GM13976 (cell line): Measurements from ENCODE around the gene HDAC1.
A peak's percentile ranks its signal among the peaks of the same experiment; 100 is the strongest.

Experiments used
- DNase-seq: peaks from one replicate; pipeline ENCODE4 v3.0.0; 2012; ENCODE audit warnings: low spot score
- in situ Hi-C: fragments of 300-500 bp; cut with MboI; formaldehyde crosslinking; loops from one replicate; pipeline ENCODE4 v1.12.0; 2022; ENCODE audit warnings: low sequenced_read_pairs, mixed read lengths, inconsistent platforms; ENCODE audit not compliant: unreplicated experiment
- TF ChIP-seq, protein P1 (sequence below): IDR thresholded peaks from 2 replicates; pipeline ENCODE4 v1.5.1; 2012; ENCODE audit warnings: borderline replicate concordance, mild to moderate bottlenecking; ENCODE audit not compliant: insufficient read depth; ENCODE audit errors: extremely low read depth, missing control alignments, control extremely low read depth

HDAC1 gene

DNA sequence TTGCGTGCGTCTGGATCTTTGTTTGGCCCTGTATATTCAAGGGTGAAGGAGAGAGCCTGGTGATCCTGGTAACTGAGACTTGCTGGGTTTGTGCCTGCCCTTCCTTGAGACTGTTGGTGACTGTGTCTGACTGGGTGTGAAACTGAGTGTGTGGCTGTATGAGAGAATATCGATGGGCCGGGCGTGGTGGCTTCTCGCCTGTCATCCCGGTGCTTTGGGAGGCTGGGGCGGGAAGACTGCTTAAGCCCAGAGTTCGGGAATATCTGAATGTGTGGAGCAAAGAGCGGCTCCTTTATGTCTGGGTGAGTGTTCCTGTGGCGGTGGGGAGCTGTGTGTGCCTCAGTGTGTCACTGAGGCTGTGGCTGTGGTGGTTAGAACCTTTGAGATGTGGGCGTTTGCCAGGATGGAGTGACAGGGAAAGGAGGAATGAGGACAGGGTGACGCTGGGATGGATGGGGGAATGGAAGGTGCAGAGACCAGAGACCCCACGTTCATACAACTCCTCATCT lies 46.8 kb downstream of the HDAC1 start:
- TF ChIP-seq, protein P1, sequence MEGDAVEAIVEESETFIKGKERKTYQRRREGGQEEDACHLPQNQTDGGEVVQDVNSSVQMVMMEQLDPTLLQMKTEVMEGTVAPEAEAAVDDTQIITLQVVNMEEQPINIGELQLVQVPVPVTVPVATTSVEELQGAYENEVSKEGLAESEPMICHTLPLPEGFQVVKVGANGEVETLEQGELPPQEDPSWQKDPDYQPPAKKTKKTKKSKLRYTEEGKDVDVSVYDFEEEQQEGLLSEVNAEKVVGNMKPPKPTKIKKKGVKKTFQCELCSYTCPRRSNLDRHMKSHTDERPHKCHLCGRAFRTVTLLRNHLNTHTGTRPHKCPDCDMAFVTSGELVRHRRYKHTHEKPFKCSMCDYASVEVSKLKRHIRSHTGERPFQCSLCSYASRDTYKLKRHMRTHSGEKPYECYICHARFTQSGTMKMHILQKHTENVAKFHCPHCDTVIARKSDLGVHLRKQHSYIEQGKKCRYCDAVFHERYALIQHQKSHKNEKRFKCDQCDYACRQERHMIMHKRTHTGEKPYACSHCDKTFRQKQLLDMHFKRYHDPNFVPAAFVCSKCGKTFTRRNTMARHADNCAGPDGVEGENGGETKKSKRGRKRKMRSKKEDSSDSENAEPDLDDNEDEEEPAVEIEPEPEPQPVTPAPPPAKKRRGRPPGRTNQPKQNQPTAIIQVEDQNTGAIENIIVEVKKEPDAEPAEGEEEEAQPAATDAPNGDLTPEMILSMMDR: no peak
- in situ Hi-C loops: no loop called here
- DNase-seq: no peak

DNA sequence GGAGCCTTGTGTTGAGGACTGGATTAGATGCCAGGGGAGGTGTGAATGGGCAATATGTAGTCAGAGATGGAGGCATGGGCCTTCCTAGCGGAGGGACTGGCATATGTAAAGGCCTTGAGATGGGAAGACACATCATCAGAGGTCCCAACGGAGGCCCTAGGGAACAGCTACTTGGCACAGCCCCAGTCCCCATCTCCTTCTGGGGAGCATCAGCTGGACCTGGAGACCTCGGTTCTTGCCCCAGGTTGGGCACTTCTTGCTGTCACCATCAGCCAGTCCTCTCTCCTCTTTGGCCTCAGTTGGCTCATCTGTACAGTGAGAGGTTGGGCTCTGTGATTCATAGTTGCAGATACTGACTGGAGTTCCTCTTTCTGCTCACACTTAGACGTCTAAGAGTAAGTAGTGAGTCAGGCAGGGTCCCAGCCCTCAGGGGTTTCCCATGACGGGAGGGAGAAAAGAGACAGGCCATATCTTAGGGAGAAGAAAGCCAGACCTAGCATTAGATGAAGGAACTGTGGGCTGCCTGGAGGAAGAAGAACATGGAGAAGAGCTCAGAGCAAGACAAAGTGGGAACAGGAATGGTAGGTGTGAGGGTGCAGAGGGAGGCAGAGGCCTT lies 47.6 kb downstream of the HDAC1 start:
- DNase-seq: peak; percentile 73
- TF ChIP-seq, protein P1: no peak
- in situ Hi-C loops: no loop called here

DNA sequence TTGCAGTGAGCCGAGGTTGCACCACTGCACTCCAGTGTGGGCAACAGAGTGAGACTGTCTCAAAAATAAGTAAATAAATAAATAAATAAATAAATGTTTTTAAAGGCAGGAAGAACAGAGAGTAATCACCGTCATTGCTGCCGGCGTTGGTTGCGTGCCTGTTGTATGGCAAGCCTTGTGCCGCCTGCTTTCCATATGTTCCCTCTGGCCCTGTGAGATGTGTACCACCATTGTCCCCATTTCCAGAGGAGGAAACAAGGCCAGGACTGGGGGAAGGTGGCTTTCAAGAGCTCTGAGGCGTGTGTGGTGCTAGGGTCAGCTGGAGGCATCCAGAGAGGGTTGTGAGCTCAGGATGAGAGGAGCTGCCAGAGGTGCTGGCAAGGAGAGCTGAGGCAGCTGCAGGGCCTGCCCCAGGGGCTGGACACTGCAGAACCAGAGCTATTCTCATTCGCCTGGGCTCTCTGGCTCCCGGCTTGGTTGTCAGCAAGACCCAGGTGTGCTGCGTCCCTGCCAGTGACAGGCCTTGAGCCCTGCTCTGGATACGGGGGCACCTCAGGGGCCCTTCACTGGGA lies 49.4 kb downstream of the HDAC1 start:
- TF ChIP-seq, protein P1: no peak
- no peak for DNase-seq
- in situ Hi-C loops: no loop called here

DNA sequence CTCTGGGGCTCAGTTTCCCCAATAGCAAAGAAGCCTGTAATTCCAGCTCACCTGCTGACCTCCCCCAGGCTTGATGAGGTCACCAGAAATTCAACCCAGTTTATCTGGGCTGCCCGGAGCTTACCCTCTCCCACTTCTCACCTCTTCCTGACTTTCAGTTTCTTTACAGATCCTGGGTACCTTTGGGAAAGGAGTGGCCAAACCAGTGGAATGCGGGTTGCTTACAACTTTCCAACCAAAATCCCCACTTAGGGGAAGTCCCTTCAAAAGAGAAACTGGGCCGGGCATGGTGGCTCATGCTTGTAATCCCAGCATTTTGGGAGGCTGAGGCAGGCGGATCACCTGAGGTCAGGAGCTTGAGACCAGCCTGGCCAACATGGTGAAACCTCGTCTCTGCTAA lies 50.1 kb downstream of the HDAC1 start:
- TF ChIP-seq, protein P1: no peak
- no peak for DNase-seq
- in situ Hi-C loops: no loop called here

DNA sequence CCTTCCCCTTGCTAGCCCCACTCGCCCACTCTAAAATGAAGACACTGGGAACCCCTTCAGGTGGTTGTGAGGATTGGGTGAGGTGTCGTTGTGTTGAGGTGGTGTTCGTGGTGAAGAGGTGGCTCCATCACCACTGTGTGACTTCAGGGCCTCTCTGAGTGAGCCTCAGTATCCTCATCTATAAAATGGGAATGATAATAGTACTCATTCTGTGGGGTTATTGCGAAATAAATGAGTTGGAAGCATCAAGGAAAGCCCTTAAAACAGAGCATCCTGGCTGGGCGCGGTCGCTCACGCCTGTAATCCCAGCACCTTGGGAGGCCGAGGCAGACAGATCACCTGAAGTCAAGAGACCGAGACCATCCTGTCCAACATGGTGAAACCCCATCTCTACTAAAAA lies 50.8 kb downstream of the HDAC1 start:
- no peak for DNase-seq
- TF ChIP-seq, protein P1: no peak
- in situ Hi-C loops: no loop called here

DNA sequence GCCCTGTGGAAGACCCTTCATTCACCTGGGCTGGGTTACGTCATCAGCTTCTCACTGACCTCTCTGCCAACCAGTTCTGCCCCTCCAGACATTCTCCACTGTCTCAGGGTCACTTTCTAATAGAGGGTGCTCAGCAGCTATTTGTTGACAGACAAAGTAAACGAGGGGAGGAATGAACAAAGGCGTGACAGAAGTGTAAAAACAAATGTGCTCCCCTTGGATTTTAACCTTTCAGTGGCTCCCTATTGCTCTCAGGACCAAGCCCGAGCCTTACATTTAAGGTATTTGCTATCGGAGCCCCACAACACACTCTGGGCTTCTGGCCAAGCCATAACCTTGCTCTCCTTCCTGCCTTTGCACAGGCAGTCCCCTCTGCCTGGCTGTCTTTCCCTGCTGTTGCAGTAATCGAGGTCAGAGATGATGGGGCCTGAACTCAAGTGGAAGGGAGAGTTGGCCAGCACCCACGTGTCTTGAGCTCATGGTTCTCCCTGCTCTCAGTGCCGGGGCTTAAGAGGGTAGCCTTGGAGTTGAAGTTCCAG lies 53.5 kb downstream of the HDAC1 start:
- TF ChIP-seq, protein P1: no peak
- in situ Hi-C loops: no loop called here
- no peak for DNase-seq
